Ectodermal cell (in vitro differentiated cells): Measurements from ENCODE around the gene CADPS.

ENCODE experiments used
- H3K27ac ChIP-seq: 2 replicates; pipeline ENCODE4 v1.7.0; 2013; ENCODE audit warnings: mild to moderate bottlenecking, low read depth, low read length; ENCODE audit not compliant: insufficient read depth, poor library complexity, severe bottlenecking
- H3K27me3 ChIP-seq: 2 replicates; pipeline ENCODE4 v1.7.0; 2013; ENCODE audit warnings: mild to moderate bottlenecking, low read length; ENCODE audit not compliant: insufficient read depth, control insufficient read depth, poor library complexity, severe bottlenecking
- H3K36me3 ChIP-seq: one replicate; pipeline ENCODE4 v1.7.0; 2013; ENCODE audit warnings: low read length; ENCODE audit not compliant: control insufficient read depth, insufficient read depth
- H3K4me1 ChIP-seq: one replicate; pipeline ENCODE4 v1.7.0; 2013; ENCODE audit warnings: low read length; ENCODE audit not compliant: control insufficient read depth, insufficient read depth
- H3K4me3 ChIP-seq: 2 replicates; pipeline ENCODE4 v1.7.0; 2013; ENCODE audit warnings: low read depth, low read length, control low read depth; ENCODE audit not compliant: insufficient read depth
- H3K9me3 ChIP-seq: 2 replicates; pipeline ENCODE4 v1.7.0; 2013; ENCODE audit warnings: mild to moderate bottlenecking, low read length, moderate library complexity; ENCODE audit not compliant: control insufficient read depth
- WGBS, 2 experiments: methylation state at CpG; one replicate each; pipeline ENCODE4 v1.1.7; 2013; ENCODE audit warnings: missing lambda C conversion rate in 2 of 2; 5-methylcytosine and 5-hydroxymethylcytosine counted together

CADPS gene

GRCh38 chr3:62405135-62405534, 470.1 kb downstream of the CADPS start:
- Histone ChIP-seq H3K9me3 (no peaks in the 10 kb centered on the region), H3K36me3 (no peaks in the 10 kb centered on the region), H3K27me3 (peaks cover 42% of the 10 kb centered on the region), H3K4me1 (peaks cover 5% of the 10 kb centered on the region), H3K4me3 (no peak overlapping the region), H3K27ac (no peak overlapping the region)
- 91 to 95% methylated on average over 4 to 5 of the region's 6 CpGs for WGBS, 2 experiments

- WGBS, 2 experiments, result 90 to 94% methylated on average over 7 to 8 of the region's 8 CpGs
- Histone ChIP-seq H3K27me3 (peaks cover 34% of the 10 kb centered on the region), H3K4me3 (no peak overlapping the region), H3K4me1 (peaks cover 5% of the 10 kb centered on the region), H3K9me3 (no peaks in the 10 kb centered on the region), H3K36me3 (no peaks in the 10 kb centered on the region), H3K27ac (no peak overlapping the region)
These were observed 470.9 kb downstream of the CADPS start for GRCh38 chr3:62404321-62404720.

- Histone ChIP-seq H3K9me3 (no peaks in the 10 kb centered on the region), H3K4me1 (peaks cover 5% of the 10 kb centered on the region), H3K27me3 (peaks cover 28% of the 10 kb centered on the region), H3K27ac (no peak overlapping the region), H3K36me3 (no peaks in the 10 kb centered on the region), H3K4me3 (no peak overlapping the region)
- no CpG with 5 or more reads among the region's 3 CpGs for WGBS, 2 experiments
These were observed 471.5 kb downstream of the CADPS start for GRCh38 chr3:62403765-62404164.

GRCh38 chr3:62392626-62393292, 482.5 kb downstream of the CADPS start:
- H3K27ac ChIP-seq, result no peak overlapping the region
- no peaks in the 10 kb centered on the region for H3K36me3 ChIP-seq
- no peaks in the 10 kb centered on the region for H3K9me3 ChIP-seq
- no peak overlapping the region for H3K4me3 ChIP-seq
- no peaks in the 10 kb centered on the region for H3K4me1 ChIP-seq
- no peaks in the 10 kb centered on the region for H3K27me3 ChIP-seq
- 68 to 74% methylated on average over 4 to 5 of the region's 5 CpGs for WGBS, 2 experiments

GRCh38 chr3:62387251-62387650, 488.0 kb downstream of the CADPS start:
- Histone ChIP-seq H3K4me3 (no peak overlapping the region), H3K27me3 (peaks cover 24% of the 10 kb centered on the region), H3K4me1 (no peaks in the 10 kb centered on the region), H3K9me3 (no peaks in the 10 kb centered on the region), H3K27ac (no peak overlapping the region), H3K36me3 (no peaks in the 10 kb centered on the region)
- WGBS, 2 experiments, result 87 to 97% methylated on average over 3 of the region's 3 CpGs

- peaks cover 27% of the 10 kb centered on the region for H3K4me1 ChIP-seq
- 0 to 2% methylated on average over 21 of the region's 21 CpGs for WGBS, 2 experiments
- no peaks in the 10 kb centered on the region for H3K9me3 ChIP-seq
- no peak overlapping the region for H3K4me3 ChIP-seq
- peaks cover 94% of the 10 kb centered on the region for H3K27me3 ChIP-seq
- H3K36me3 ChIP-seq, result no peaks in the 10 kb centered on the region
- no peak overlapping the region for H3K27ac ChIP-seq
These were observed 495.9 kb downstream of the CADPS start for GRCh38 chr3:62379321-62379798.

- WGBS, 2 experiments, result 3% methylated on average over 11 to 14 of the region's 14 CpGs
- Histone ChIP-seq H3K4me3 (peak overlapping the region; percentile 26), H3K36me3 (no peaks in the 10 kb centered on the region), H3K27ac (no peak overlapping the region), H3K27me3 (peaks cover 98% of the 10 kb centered on the region), H3K9me3 (no peaks in the 10 kb centered on the region), H3K4me1 (peaks cover 31% of the 10 kb centered on the region)
These were observed 496.3 kb downstream of the CADPS start for GRCh38 chr3:62378921-62379320.

- Histone ChIP-seq H3K4me3 (peak overlapping the region; percentile 26), H3K27me3 (peaks cover 100% of the 10 kb centered on the region), H3K36me3 (no peaks in the 10 kb centered on the region), H3K9me3 (no peaks in the 10 kb centered on the region), H3K4me1 (peaks cover 37% of the 10 kb centered on the region), H3K27ac (no peak overlapping the region)
- 1% methylated on average over 29 of the region's 29 CpGs for WGBS, 2 experiments
These were observed 496.9 kb downstream of the CADPS start for GRCh38 chr3:62378311-62378789.

GRCh38 chr3:62376906-62377877, 498.0 kb downstream of the CADPS start:
- 8 to 10% methylated on average over 65 of the region's 65 CpGs for WGBS, 2 experiments

GRCh38 chr3:62376454-62376720, 498.8 kb downstream of the CADPS start:
- peaks cover 39% of the 10 kb centered on the region for H3K4me1 ChIP-seq
- 60 to 61% methylated on average over 3 of the region's 3 CpGs for WGBS, 2 experiments
- no peak overlapping the region for H3K4me3 ChIP-seq
- no peaks in the 10 kb centered on the region for H3K36me3 ChIP-seq
- H3K27me3 ChIP-seq, result peaks cover 100% of the 10 kb centered on the region
- H3K27ac ChIP-seq, result no peak overlapping the region
- no peaks in the 10 kb centered on the region for H3K9me3 ChIP-seq

More at GRCh38 chr3:62376906-62377877, 498.0 kb downstream of the CADPS start:
- no peak overlapping the region for H3K27ac ChIP-seq
- peaks cover 100% of the 10 kb centered on the region for H3K27me3 ChIP-seq
- H3K36me3 ChIP-seq, result no peaks in the 10 kb centered on the region
- H3K4me3 ChIP-seq, result no peak overlapping the region
- H3K4me1 ChIP-seq, result peaks cover 39% of the 10 kb centered on the region
- H3K9me3 ChIP-seq, result no peaks in the 10 kb centered on the region
